Keratinocyte (primary cell): ENCODE data around the gene AFAP1L1. TPM values are rescaled to one million over a fixed set of nuclear protein-coding genes. Genes with fewer than 3 reads are reported as not detected.

ENCODE experiments used
- DNase-seq: peaks from one replicate; pipeline ENCODE4 v3.0.0-alpha.2; 2011; ENCODE audit warnings: low read depth, missing footprints, low spot score
- FAIRE-seq: peaks from 2 replicates; lab custom pipeline; 2011; peaks lifted over from hg19 to GRCh38; lab: Jason Lieb, UNC
- H2AFZ ChIP-seq: 2 replicates; pipeline ENCODE4 v1.6.0; 2012; ENCODE audit warnings: low read length, control low read depth, inconsistent platforms; ENCODE audit not compliant: control insufficient read depth
- H3K27ac ChIP-seq: 2 replicates; pipeline ENCODE4 v1.5.1; 2011; ENCODE audit warnings: low read length; ENCODE audit not compliant: control insufficient read depth, insufficient read depth
- H3K27me3 ChIP-seq: 3 replicates; pipeline ENCODE4 v1.6.0; 2011; ENCODE audit warnings: low read length; ENCODE audit not compliant: control insufficient read depth, insufficient read depth; ENCODE audit errors: extremely low read depth
- H3K36me3 ChIP-seq, 2 experiments: 2 replicates in 1 of 2; 3 replicates in 1 of 2; pipeline ENCODE4 v1.5.1; 2011; ENCODE audit warnings: low read length in 2 of 2, mild to moderate bottlenecking in 1 of 2; ENCODE audit not compliant: control insufficient read depth in 2 of 2, insufficient read depth in 2 of 2; ENCODE audit errors: extremely low read depth in 1 of 2
- H3K4me1 ChIP-seq: 3 replicates; pipeline ENCODE4 v1.5.1; 2011; ENCODE audit warnings: low read length; ENCODE audit not compliant: control insufficient read depth, insufficient read depth; ENCODE audit errors: extremely low read depth
- H3K4me2 ChIP-seq: 3 replicates; pipeline ENCODE4 v1.6.0; 2011; ENCODE audit warnings: low read depth, low read length; ENCODE audit not compliant: control insufficient read depth, insufficient read depth; ENCODE audit errors: extremely low read depth
- H3K4me3 ChIP-seq, 3 experiments: fragments of 200-600 bp in 1 of 3; sonication (generic) in 1 of 3; 2 replicates in 2 of 3; 3 replicates in 1 of 3; pipeline ENCODE4 v1.5.1; 2011 to 2016; ENCODE audit warnings: low read length in 3 of 3, mild to moderate bottlenecking in 3 of 3, control low read depth in 2 of 3, inconsistent platforms in 1 of 3, low read depth in 1 of 3, mixed read lengths in 1 of 3, mixed run types in 1 of 3, moderate library complexity in 1 of 3; ENCODE audit not compliant: control insufficient read depth in 2 of 3, insufficient read depth in 2 of 3; ENCODE audit errors: extremely low read depth in 1 of 3
- H3K79me2 ChIP-seq: 2 replicates; pipeline ENCODE4 v1.6.0; 2012; ENCODE audit warnings: low read length; ENCODE audit not compliant: control insufficient read depth, insufficient read depth
- H3K9ac ChIP-seq: 3 replicates; pipeline ENCODE4 v1.6.0; 2011; ENCODE audit warnings: low read length; ENCODE audit not compliant: control insufficient read depth, insufficient read depth; ENCODE audit errors: extremely low read depth
- H3K9me1 ChIP-seq: 3 replicates; pipeline ENCODE4 v1.6.0; 2011; ENCODE audit warnings: low read length; ENCODE audit not compliant: control insufficient read depth, insufficient read depth; ENCODE audit errors: extremely low read depth
- H3K9me3 ChIP-seq: 2 replicates; pipeline ENCODE4 v1.5.1; 2012; ENCODE audit warnings: low read depth, low read length; ENCODE audit not compliant: control insufficient read depth
- H4K20me1 ChIP-seq: 3 replicates; pipeline ENCODE4 v1.6.0; 2011; ENCODE audit warnings: low read length; ENCODE audit not compliant: control insufficient read depth, insufficient read depth; ENCODE audit errors: extremely low read depth
- CTCF ChIP-seq, 3 experiments: IDR thresholded peaks in 1 of 3; conservative IDR thresholded peaks in 1 of 3; optimal IDR thresholded peaks in 1 of 3; 2 replicates in 2 of 3; 3 replicates in 1 of 3; pipeline versions ENCODE3 to v1.5.1; 2011; ENCODE audit warnings: low read length in 3 of 3, mild to moderate bottlenecking in 3 of 3, moderate library complexity in 2 of 3, control low read depth in 1 of 3, inconsistent platforms in 1 of 3; ENCODE audit not compliant: insufficient read depth in 2 of 3; ENCODE audit errors: extremely low read depth in 1 of 3
- EZH2 ChIP-seq: IDR thresholded peaks from one replicate; pipeline ENCODE4 v1.6.1; 2012; ENCODE audit warnings: inconsistent platforms, mild to moderate bottlenecking, low read length, moderate library complexity
- dilution Hi-C: fragments of 300-500 bp; cut with MboI; formaldehyde crosslinking; loops from one replicate; pipeline ENCODE4 v1.7.0; 2020; ENCODE audit warnings: low sequenced_read_pairs; ENCODE audit not compliant: extremely low pct_ligation_motif_present
- polyA plus RNA-seq, 5 experiments: library from polyadenylated mRNA; depleted of rRNA in 3 of 5; stranded (reverse) in 3 of 5; stranded (forward) in 1 of 5; unstranded in 1 of 5; fragments of >200 nt; gene quantifications; 1 replicate in 1 of 5; 2 replicates in 3 of 5; 3 replicates in 1 of 5; pipeline versions ENCODE4 v1.2.1 to v1.2.3, GENCODE V29; 2011 to 2012; ENCODE audit warnings: missing spikeins in 2 of 5, low read depth in 1 of 5, low replicate concordance in 1 of 5

AFAP1L1 gene
- polyA plus RNA-seq, 1 donor (not counting 4 experiments of a cell fraction or from before 2014, with no cell fraction given): 4.6 TPM

DNA sequence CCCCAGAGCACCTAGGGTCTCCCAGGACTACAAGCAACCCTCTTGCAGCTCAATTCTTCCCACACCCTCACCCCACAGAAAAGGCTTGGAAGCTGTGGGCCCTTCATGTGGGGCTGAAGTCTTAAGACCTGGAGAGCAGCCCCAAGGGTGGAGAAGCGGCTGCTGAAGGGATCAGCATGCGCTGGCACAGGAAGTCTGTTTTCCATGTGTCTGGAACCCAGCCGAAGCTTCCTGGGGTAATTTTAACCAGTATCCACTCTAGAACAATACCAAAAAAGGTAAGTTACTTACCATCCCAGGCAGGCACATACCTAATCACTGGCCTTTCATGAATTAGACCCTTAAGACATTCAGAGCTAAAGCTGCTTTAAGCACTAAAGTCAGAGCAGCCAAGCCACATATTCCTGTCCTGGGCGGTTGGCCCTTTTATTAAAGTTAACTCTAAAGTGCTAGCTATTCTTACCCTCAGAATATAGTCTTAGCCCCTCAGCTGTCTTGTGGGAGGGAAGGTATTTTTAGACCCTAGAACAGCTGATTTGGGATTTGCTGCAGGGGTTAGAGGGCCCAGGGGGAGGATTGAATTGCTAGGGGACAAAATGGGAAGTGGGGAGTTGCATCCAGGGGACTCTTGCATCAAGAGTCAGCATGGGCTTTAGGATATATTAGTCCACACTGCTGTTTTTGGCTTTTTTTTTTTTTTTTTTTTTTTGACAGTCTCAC lies 100.6 kb downstream of the AFAP1L1 start:
- Histone ChIP-seq H3K9me1 (no peaks in the 10 kb centered on the region), H3K4me1 (no peaks in the 10 kb centered on the region), H3K27ac (no peak overlapping the region), H3K4me3 (no peak overlapping the region), H3K36me3 (no peaks in the 10 kb centered on the region), H3K79me2 (no peaks in the 10 kb centered on the region), H2AFZ (no peak overlapping the region), H3K4me2 (no peak overlapping the region), H4K20me1 (no peaks in the 10 kb centered on the region), H3K9me3 (no peaks in the 10 kb centered on the region), H3K27me3 (no peaks in the 10 kb centered on the region), H3K9ac (no peak overlapping the region)
- DNase-seq: no peak
- FAIRE-seq: no peak
- TF ChIP-seq CTCF (optimal IDR thresholded peaks at IDR 0.05 in 1 of 3, IDR thresholded peaks at IDR 0.05 in 1 of 3, conservative IDR thresholded peaks at IDR 0.05 in 1 of 3; ENCODE audit: extremely low read depth in 1 of 3, insufficient read depth in 2 of 3, low read length in 3 of 3) (no peak), EZH2 (no peak)
- dilution Hi-C loops: no loop called here

- Histone ChIP-seq H3K4me1 (no peaks in the 10 kb centered on the region), H3K36me3 (no peaks in the 10 kb centered on the region), H2AFZ (no peak overlapping the region), H3K79me2 (no peaks in the 10 kb centered on the region), H3K9ac (no peak overlapping the region), H3K27me3 (no peaks in the 10 kb centered on the region), H3K9me3 (no peaks in the 10 kb centered on the region), H4K20me1 (no peaks in the 10 kb centered on the region), H3K9me1 (no peaks in the 10 kb centered on the region), H3K4me3 (no peak overlapping the region), H3K4me2 (no peak overlapping the region), H3K27ac (no peak overlapping the region)
- FAIRE-seq (no peak), DNase-seq (no peak)
- dilution Hi-C loops: no loop called here
- TF ChIP-seq EZH2 (no peak), CTCF (optimal IDR thresholded peaks at IDR 0.05 in 1 of 3, IDR thresholded peaks at IDR 0.05 in 1 of 3, conservative IDR thresholded peaks at IDR 0.05 in 1 of 3; ENCODE audit: extremely low read depth in 1 of 3, insufficient read depth in 2 of 3, low read length in 3 of 3) (no peak)
Measured at GRCh38 chr5:149372932-149373331, 101.3 kb downstream of the AFAP1L1 start.
